H1 (cell line): ENCODE measurements around the gene DPT. TPM values are rescaled to one million over a fixed set of nuclear protein-coding genes. Genes with fewer than 3 reads are reported as not detected.

Experiments
- CTCF ChIA-PET: fragments of 300-600 bp; sonication (Branson Sonifier 250); formaldehyde crosslinking; loops from one replicate; lab custom pipeline; 2021; ENCODE audit not compliant: partially characterized antibody; lab: Charles Lee
- POLR2A ChIA-PET: fragments of 300-600 bp; sonication (Branson Sonifier 250); formaldehyde crosslinking; loops from one replicate; lab custom pipeline; 2021; ENCODE audit warnings: inconsistent platforms; ENCODE audit not compliant: partially characterized antibody; lab: Charles Lee
- DNase-seq, 2 experiments: peaks; one replicate each; pipeline versions ENCODE4 v3.0.0 to v3.0.0-alpha.2; 2010 to 2022; ENCODE audit warnings: low spot score in 2 of 2, low read depth in 1 of 2, mixed read lengths in 1 of 2
- FAIRE-seq: peaks from 2 replicates; lab custom pipeline; 2011; peaks lifted over from hg19 to GRCh38; lab: Jason Lieb, UNC
- H2AFZ ChIP-seq: 2 replicates; pipeline ENCODE4 v1.8.1; 2012; ENCODE audit warnings: low read length, inconsistent platforms
- H2AK5ac ChIP-seq: 2 replicates; pipeline ENCODE4 v1.6.1; 2013; ENCODE audit warnings: low read depth, low read length
- H2BK120ac ChIP-seq: replicated peaks from 2 replicates; pipeline ENCODE3; 2013; ENCODE audit warnings: low read depth, low read length, inconsistent platforms
- H2BK12ac ChIP-seq: 2 replicates; pipeline ENCODE4 v1.6.1; 2013; ENCODE audit warnings: low read depth, low read length
- H2BK15ac ChIP-seq: 2 replicates; pipeline ENCODE4 v1.6.1; 2013; ENCODE audit warnings: low read length
- H2BK20ac ChIP-seq: 2 replicates; pipeline ENCODE4 v1.6.1; 2013; ENCODE audit warnings: low read length
- H2BK5ac ChIP-seq: 2 replicates; pipeline ENCODE4 v1.6.1; 2013; ENCODE audit warnings: low read depth, low read length
- H3K14ac ChIP-seq: 2 replicates; pipeline ENCODE4 v1.6.1; 2013; ENCODE audit warnings: inconsistent platforms; ENCODE audit not compliant: insufficient read length
- H3K18ac ChIP-seq: 2 replicates; pipeline ENCODE4 v1.6.1; 2013; ENCODE audit warnings: low read length; ENCODE audit errors: extremely low read depth
- H3K23ac ChIP-seq: 2 replicates; pipeline ENCODE4 v1.6.1; 2013; ENCODE audit warnings: inconsistent platforms; ENCODE audit not compliant: insufficient read length
- H3K23me2 ChIP-seq: 2 replicates; pipeline ENCODE4 v1.6.1; 2013; ENCODE audit warnings: low read depth, low read length
- H3K27ac ChIP-seq: 2 replicates; pipeline ENCODE4 v1.6.1; 2011; ENCODE audit warnings: low read depth, low read length, inconsistent platforms
- H3K27me3 ChIP-seq, 4 experiments: replicated peaks in 1 of 4; 1 replicate in 1 of 4; 2 replicates in 3 of 4; pipeline versions ENCODE4 v1.6.1 to v1.8.1; 2011 to 2013; ENCODE audit warnings: low read length in 3 of 4, mild to moderate bottlenecking in 3 of 4, inconsistent platforms in 2 of 4, mixed read lengths in 2 of 4, moderate library complexity in 1 of 4; ENCODE audit not compliant: control insufficient read depth in 3 of 4, insufficient read depth in 3 of 4; ENCODE audit errors: extremely low read depth in 1 of 4
- H3K36me3 ChIP-seq, 4 experiments: 2 replicates each; pipeline versions ENCODE4 v1.6.1 to v1.8.1; 2011 to 2013; ENCODE audit warnings: mild to moderate bottlenecking in 4 of 4, low read length in 3 of 4, moderate library complexity in 2 of 4, control low read depth in 1 of 4, inconsistent platforms in 1 of 4; ENCODE audit not compliant: insufficient read depth in 4 of 4, control insufficient read depth in 2 of 4
- H3K4ac ChIP-seq: replicated peaks from 2 replicates; pipeline ENCODE3; 2013; ENCODE audit warnings: low read length, low read depth, mixed read lengths, inconsistent platforms; ENCODE audit not compliant: insufficient read length
- H3K4me1 ChIP-seq, 4 experiments: replicated peaks in 1 of 4; 1 replicate in 1 of 4; 2 replicates in 3 of 4; pipeline versions ENCODE4 v1.6.1 to v1.8.1; 2011 to 2013; ENCODE audit warnings: low read length in 3 of 4, inconsistent platforms in 2 of 4, mixed read lengths in 1 of 4; ENCODE audit not compliant: insufficient read depth in 4 of 4, control insufficient read depth in 3 of 4
- H3K4me2 ChIP-seq, 2 experiments: 2 replicates each; pipeline versions ENCODE4 v1.6.1 to v1.8.1; 2011 to 2013; ENCODE audit warnings: low read depth in 2 of 2, low read length in 2 of 2, control low read depth in 1 of 2, inconsistent platforms in 1 of 2, mild to moderate bottlenecking in 1 of 2; ENCODE audit not compliant: insufficient read depth in 1 of 2
- H3K4me3 ChIP-seq, 4 experiments: fragments of 200-600, 300-600 bp in 1 of 4; sonication (generic), shearing (Covaris generic), sonication (Bioruptor Twin) in 1 of 4; 2 replicates each; pipeline versions ENCODE4 v1.5.1 to v1.8.1; 2011 to 2016; ENCODE audit warnings: low read length in 4 of 4, low read depth in 3 of 4, control low read depth in 2 of 4, inconsistent platforms in 2 of 4, mild to moderate bottlenecking in 2 of 4, mixed read lengths in 1 of 4, moderate library complexity in 1 of 4; ENCODE audit not compliant: insufficient read depth in 2 of 4; ENCODE audit errors: extremely low read depth in 1 of 4
- H3K56ac ChIP-seq: replicated peaks from 2 replicates; pipeline ENCODE3; 2013; ENCODE audit warnings: low read depth, mild to moderate bottlenecking, mixed read lengths, low read length, inconsistent platforms; ENCODE audit not compliant: insufficient read length
- H3K79me1 ChIP-seq: 2 replicates; pipeline ENCODE4 v1.6.1; 2013; ENCODE audit warnings: low read depth, low read length, control low read depth
- H3K79me2 ChIP-seq, 2 experiments: 2 replicates each; pipeline versions ENCODE4 v1.6.1 to v1.8.1; 2012 to 2013; ENCODE audit warnings: low read length in 2 of 2, mild to moderate bottlenecking in 2 of 2, inconsistent platforms in 1 of 2; ENCODE audit not compliant: insufficient read depth in 2 of 2, control insufficient read depth in 1 of 2
- H3K9ac ChIP-seq, 4 experiments: replicated peaks in 1 of 4; 1 replicate in 1 of 4; 2 replicates in 3 of 4; pipeline versions ENCODE4 v1.6.1 to v1.8.1; 2011 to 2013; ENCODE audit warnings: low read depth in 3 of 4, low read length in 3 of 4, control low read depth in 2 of 4, mild to moderate bottlenecking in 2 of 4, moderate library complexity in 2 of 4, inconsistent platforms in 1 of 4; ENCODE audit errors: extremely low read depth in 1 of 4
- H3K9me3 ChIP-seq, 2 experiments: 2 replicates each; pipeline versions ENCODE4 v1.6.1 to v1.8.1; 2012 to 2013; ENCODE audit warnings: mild to moderate bottlenecking in 2 of 2, moderate library complexity in 2 of 2, control low read depth in 1 of 2, inconsistent platforms in 1 of 2, low read depth in 1 of 2, low read length in 1 of 2, mixed read lengths in 1 of 2; ENCODE audit not compliant: insufficient read depth in 2 of 2
- H4K20me1 ChIP-seq, 2 experiments: replicated peaks in 1 of 2; 2 replicates each; pipeline versions ENCODE3 to v1.8.1; 2011 to 2013; ENCODE audit warnings: inconsistent platforms in 2 of 2, low read length in 2 of 2, mild to moderate bottlenecking in 1 of 2; ENCODE audit not compliant: insufficient read depth in 2 of 2, control insufficient read depth in 1 of 2
- H4K5ac ChIP-seq: 2 replicates; pipeline ENCODE4 v1.6.1; 2013; ENCODE audit warnings: low read length, low read depth, mixed read lengths, inconsistent platforms; ENCODE audit not compliant: insufficient read length
- H4K8ac ChIP-seq: 2 replicates; pipeline ENCODE4 v1.8.0; 2013; ENCODE audit warnings: mild to moderate bottlenecking, moderate library complexity, low read length, inconsistent platforms; ENCODE audit not compliant: insufficient read depth; ENCODE audit errors: extremely low read depth
- H4K91ac ChIP-seq: replicated peaks from 2 replicates; pipeline ENCODE3; 2013; ENCODE audit warnings: low read length, mixed read lengths, inconsistent platforms; ENCODE audit not compliant: insufficient read length
- BCL11A ChIP-seq, 2 experiments: IDR thresholded peaks; one replicate each; pipeline ENCODE4 v1.6.1; 2011; ENCODE audit warnings: low read depth in 2 of 2, low read length in 2 of 2, mild to moderate bottlenecking in 2 of 2
- CHD1 ChIP-seq: IDR thresholded peaks from 2 replicates; pipeline ENCODE4 v1.6.1; 2012; ENCODE audit warnings: low read depth, low read length, improper control_type of control experiment
- CREB1 ChIP-seq: IDR thresholded peaks from 2 replicates; pipeline ENCODE4 v1.6.1; 2012; ENCODE audit warnings: inconsistent platforms
- CTCF ChIP-seq, 3 experiments: IDR thresholded peaks; 1 replicate in 2 of 3; 2 replicates in 1 of 3; pipeline versions ENCODE4 v1.5.1 to v1.6.1; 2011; ENCODE audit warnings: low read length in 3 of 3, mild to moderate bottlenecking in 3 of 3, inconsistent platforms in 2 of 3, low read depth in 1 of 3, moderate library complexity in 1 of 3; ENCODE audit not compliant: insufficient read depth in 1 of 3; ENCODE audit errors: control extremely low read depth in 1 of 3
- E2F6 ChIP-seq: IDR thresholded peaks from 2 replicates; pipeline ENCODE4 v1.6.1; 2012; ENCODE audit warnings: inconsistent platforms
- MAX ChIP-seq: IDR thresholded peaks from 2 replicates; pipeline ENCODE4 v1.6.1; 2012; ENCODE audit warnings: inconsistent platforms
- SP4 ChIP-seq: IDR thresholded peaks from 2 replicates; pipeline ENCODE4 v1.6.1; 2012; ENCODE audit warnings: low read length, inconsistent platforms
- SUZ12 ChIP-seq: fragments of 200-600 bp; sonication (generic); IDR thresholded peaks from 2 replicates; pipeline ENCODE4 v1.6.1; 2012; ENCODE audit warnings: mild to moderate bottlenecking, inconsistent platforms, low read length, moderate library complexity, mixed read lengths
- WGBS, 2 experiments: shearing (Covaris generic) in 1 of 2; methylation state at CpG; one replicate each; pipeline versions ENCODE4 v1.1.6 to v1.1.7; 2013 to 2015; ENCODE audit warnings: low lambda C conversion rate in 2 of 2, mixed read lengths in 2 of 2, inconsistent platforms in 1 of 2, low coverage in 1 of 2, missing lambda C conversion rate in 1 of 2; ENCODE audit not compliant: insufficient replicate concordance in 2 of 2, insufficient coverage in 1 of 2, insufficient read length in 1 of 2; ENCODE audit errors: extremely low coverage in 1 of 2, missing lambda C conversion rate in 1 of 2; 5-methylcytosine and 5-hydroxymethylcytosine counted together
- polyA plus RNA-seq, 7 experiments: library from polyadenylated mRNA; depleted of rRNA in 3 of 7; stranded (reverse) in 5 of 7; unstranded in 2 of 7; fragments of >200 nt in 5 of 7; fragments of 200-250 nt in 2 of 7; gene quantifications; 1 replicate in 5 of 7; 2 replicates in 1 of 7; 4 replicates in 1 of 7; pipeline versions ENCODE4 v1.2.1 to v1.2.3, GENCODE V29; 2011 to 2013; ENCODE audit warnings: missing spikeins in 2 of 7, mixed read lengths in 2 of 7
- total RNA-seq: library from RNA; stranded (reverse); fragmentation: NEBNext Ultra II Directional; extraction: Animal tissue kit (Norgen Biotek cat#: 25700); gene quantifications from 2 replicates; pipeline ENCODE4 v1.2.1, GENCODE V29; 2021

Gene DPT
- total and polyA plus RNA-seq, 2 of the 8 experiments (the other 6 are each of a cell fraction or from before 2014, with no cell fraction given): not detected

- Histone ChIP-seq H2BK12ac (no peak overlapping the region), H2BK15ac (no peak overlapping the region), H3K36me3 (no peaks in the 10 kb centered on the region), H3K27ac (no peak overlapping the region), H3K18ac (no peak overlapping the region), H2AFZ (no peak overlapping the region), H3K23ac (no peak overlapping the region), H3K9me3 (no peaks in the 10 kb centered on the region), H2BK120ac (no peak overlapping the region), H2AK5ac (no peak overlapping the region), H3K4me1 (no peaks in the 10 kb centered on the region), H4K8ac (no peak overlapping the region), H4K20me1 (no peaks in the 10 kb centered on the region), H2BK5ac (no peak overlapping the region), H3K9ac (no peak overlapping the region), H3K23me2 (no peaks in the 10 kb centered on the region), H3K56ac (no peak overlapping the region), H3K4me2 (no peak overlapping the region), H3K4ac (no peak overlapping the region), H4K5ac (no peak overlapping the region), H3K14ac (no peak overlapping the region), H3K79me2 (no peaks in the 10 kb centered on the region), H3K4me3 (no peak overlapping the region), H4K91ac (no peak overlapping the region), H3K79me1 (no peaks in the 10 kb centered on the region), H2BK20ac (no peak overlapping the region), H3K27me3 (no peaks in the 10 kb centered on the region)
- ChIA-PET CTCF (interaction anchor here (1.0 to 1.5 kb wide), 2 partner anchors 13 to 19 kb away, joined by 4 read pairs; no protein-coding TSS in a partner anchor), POLR2A (interaction anchor here (1.1 kb wide), 1 partner anchor 12 kb away, joined by 3 read pairs; no protein-coding TSS in a partner anchor)
- FAIRE-seq: no peak
- WGBS, 2 experiments: 86% methylated on average over 3 of the region's 3 CpGs; no CpG with 5 or more reads in 1 of the 2 experiments
- TF ChIP-seq SUZ12 (no peak), SP4 (no peak), CHD1 (no peak), E2F6 (no peak), CTCF (IDR thresholded peaks at IDR 0.05; ENCODE audit: control extremely low read depth in 1 of 3, insufficient read depth in 1 of 3, low read depth in 1 of 3, low read length in 3 of 3) (no peak), CREB1 (no peak), BCL11A (IDR thresholded peaks at IDR 0.05; ENCODE audit: low read depth in 2 of 2, low read length in 2 of 2) (no peak), MAX (no peak)
- DNase-seq: no peak
Measured at GRCh38 chr1:168700575-168701268, 28.3 kb downstream of the DPT start.
